Psoas muscle (tissue), 8 donors: ENCODE data around the gene MRPL1. TPM values are rescaled to one million over a fixed set of nuclear protein-coding genes. Genes with fewer than 3 reads are reported as not detected.

Experiments
- ATAC-seq, 4 donors: fragments of 200-7000 bp; cut with Tn5 transposase; one replicate each; pipeline ENCODE4 v1.9.1; 2020; ENCODE audit warnings: moderate library complexity in 3 of 4, mild to moderate bottlenecking in 2 of 4
- DNase-seq, 2 donors: peaks; one replicate each; pipeline ENCODE4 v3.0.0-alpha.2; 2020
- H3K27ac ChIP-seq: fragments of 200-600 bp; one replicate; pipeline ENCODE4 v1.8.0; 2022
- H3K27me3 ChIP-seq, 3 donors: fragments of 200-600 bp in 1 of 3; one replicate each; pipeline versions ENCODE4 v1.6.1 to v1.8.0; 2013 to 2022; ENCODE audit warnings: low read length in 2 of 3, mild to moderate bottlenecking in 2 of 3, moderate library complexity in 1 of 3; ENCODE audit not compliant: insufficient read depth in 3 of 3
- H3K36me3 ChIP-seq, 2 donors: fragments of 200-600 bp in 1 of 2; one replicate each; pipeline versions ENCODE4 v1.6.1 to v1.8.0; 2013 to 2022; ENCODE audit warnings: low read depth in 1 of 2, mild to moderate bottlenecking in 1 of 2, moderate library complexity in 1 of 2; ENCODE audit not compliant: insufficient read depth in 1 of 2
- H3K4me1 ChIP-seq: fragments of 200-600 bp; one replicate; pipeline ENCODE4 v1.8.0; 2022
- H3K4me3 ChIP-seq: fragments of 200-600 bp; one replicate; pipeline ENCODE4 v1.8.0; 2022; ENCODE audit warnings: mild to moderate bottlenecking
- H3K9me3 ChIP-seq: fragments of 200-600 bp; one replicate; pipeline ENCODE4 v1.8.0; 2022
- WGBS, 3 donors: extraction: QIAGEN DNeasy Blood & Tissue Kit; methylation state at CpG; one replicate each; pipeline versions ENCODE4 v1.1.6 to v1.1.7; 2013; 5-methylcytosine and 5-hydroxymethylcytosine counted together
- intact Hi-C, 2 donors: fragments of 100-400 bp; cut with DNase I; formaldehyde crosslinking; loops; one replicate each; pipeline versions ENCODE4 v1.11.0 to v1.14.2; 2022
- polyA plus RNA-seq, 3 donors: library from polyadenylated mRNA; stranded (reverse); fragments of 200-250 nt; gene quantifications; one replicate each; pipeline ENCODE4 v1.2.3, GENCODE V29; 2013
- total RNA-seq, 4 donors: library from RNA; stranded (reverse); fragmentation: NEBNext Ultra II Directional in 2 of 4; extraction: Animal tissue kit (Norgen Biotek cat#: 25700) in 2 of 4; gene quantifications; one replicate each; pipeline versions ENCODE4 v1.2.1 to v1.2.4, GENCODE V29; 2021 to 2023
- TF ChIP-seq, protein P1 (sequence below): fragments of 200-600 bp; IDR thresholded peaks from one replicate; pipeline ENCODE4 v1.8.0; 2022; ENCODE audit warnings: antibody characterized with exemption
- donor health status: healthy with polysubstance abuse.
- donor health status: DM: no; HTN: no; CAD: no; lungs with moderate emphysema.
- donor health status: Bipolar disorder and iron deficiency.
- donor health status: healthy.
- donor health status: DM: yes; HTN: yes; CAD: no.
- donor health status: DM: no; HTN: no; CAD: no.
- donor health status: DM: no; HTN: no; CAD: no.
- donor health status: DM: yes; HTN: yes; CAD: no.

The MRPL1 gene
- total and polyA plus RNA-seq, 7 donors, result 28.1 to 64.6 (median 38.3) TPM

DNA sequence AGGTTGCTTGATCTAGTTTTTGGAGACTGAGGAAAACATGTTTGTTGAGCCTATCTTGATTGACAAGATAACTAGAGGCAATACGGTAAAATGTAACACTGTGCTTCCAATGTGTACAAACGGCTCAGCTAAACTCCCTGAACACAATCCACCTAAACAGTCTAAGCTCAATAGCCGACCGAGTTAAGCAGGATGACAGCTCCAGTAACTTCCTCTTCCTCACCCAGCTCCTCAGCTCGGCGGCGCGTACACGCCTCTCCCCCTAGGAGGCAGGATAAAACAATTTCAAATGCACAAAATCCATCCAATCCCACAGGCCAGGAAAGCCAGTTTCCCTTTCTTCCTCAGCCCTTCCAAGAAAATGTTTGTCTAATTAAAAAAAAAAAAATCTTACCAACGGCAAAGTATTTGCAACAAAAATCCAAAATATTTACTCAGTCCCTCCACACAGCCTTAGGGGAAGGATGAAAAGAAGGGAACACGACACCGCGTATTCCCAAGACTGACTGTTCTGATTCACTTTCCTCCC lies 44.5 kb upstream of the MRPL1 start:
- TF ChIP-seq, protein P1, sequence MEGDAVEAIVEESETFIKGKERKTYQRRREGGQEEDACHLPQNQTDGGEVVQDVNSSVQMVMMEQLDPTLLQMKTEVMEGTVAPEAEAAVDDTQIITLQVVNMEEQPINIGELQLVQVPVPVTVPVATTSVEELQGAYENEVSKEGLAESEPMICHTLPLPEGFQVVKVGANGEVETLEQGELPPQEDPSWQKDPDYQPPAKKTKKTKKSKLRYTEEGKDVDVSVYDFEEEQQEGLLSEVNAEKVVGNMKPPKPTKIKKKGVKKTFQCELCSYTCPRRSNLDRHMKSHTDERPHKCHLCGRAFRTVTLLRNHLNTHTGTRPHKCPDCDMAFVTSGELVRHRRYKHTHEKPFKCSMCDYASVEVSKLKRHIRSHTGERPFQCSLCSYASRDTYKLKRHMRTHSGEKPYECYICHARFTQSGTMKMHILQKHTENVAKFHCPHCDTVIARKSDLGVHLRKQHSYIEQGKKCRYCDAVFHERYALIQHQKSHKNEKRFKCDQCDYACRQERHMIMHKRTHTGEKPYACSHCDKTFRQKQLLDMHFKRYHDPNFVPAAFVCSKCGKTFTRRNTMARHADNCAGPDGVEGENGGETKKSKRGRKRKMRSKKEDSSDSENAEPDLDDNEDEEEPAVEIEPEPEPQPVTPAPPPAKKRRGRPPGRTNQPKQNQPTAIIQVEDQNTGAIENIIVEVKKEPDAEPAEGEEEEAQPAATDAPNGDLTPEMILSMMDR, result peak; percentile 55
- H3K4me1 ChIP-seq, result peaks cover 68% of the 10 kb centered on the region
- no peaks in the 10 kb centered on the region for H3K36me3 ChIP-seq
- H3K27me3 ChIP-seq, result no peaks in the 10 kb centered on the region
- intact Hi-C loops, result no loop called here
- ATAC-seq (peak; percentile 43 to 60 (median 52)), DNase-seq (peak; percentile 66 to 81)
- WGBS, 3 donors, result 0 to 1% (median 0%) methylated on average over 13 of the region's 13 CpGs
- peak overlapping the region; percentile 96 for H3K27ac ChIP-seq
- H3K9me3 ChIP-seq, result no peaks in the 10 kb centered on the region
- peak overlapping the region; percentile 86 for H3K4me3 ChIP-seq

DNA sequence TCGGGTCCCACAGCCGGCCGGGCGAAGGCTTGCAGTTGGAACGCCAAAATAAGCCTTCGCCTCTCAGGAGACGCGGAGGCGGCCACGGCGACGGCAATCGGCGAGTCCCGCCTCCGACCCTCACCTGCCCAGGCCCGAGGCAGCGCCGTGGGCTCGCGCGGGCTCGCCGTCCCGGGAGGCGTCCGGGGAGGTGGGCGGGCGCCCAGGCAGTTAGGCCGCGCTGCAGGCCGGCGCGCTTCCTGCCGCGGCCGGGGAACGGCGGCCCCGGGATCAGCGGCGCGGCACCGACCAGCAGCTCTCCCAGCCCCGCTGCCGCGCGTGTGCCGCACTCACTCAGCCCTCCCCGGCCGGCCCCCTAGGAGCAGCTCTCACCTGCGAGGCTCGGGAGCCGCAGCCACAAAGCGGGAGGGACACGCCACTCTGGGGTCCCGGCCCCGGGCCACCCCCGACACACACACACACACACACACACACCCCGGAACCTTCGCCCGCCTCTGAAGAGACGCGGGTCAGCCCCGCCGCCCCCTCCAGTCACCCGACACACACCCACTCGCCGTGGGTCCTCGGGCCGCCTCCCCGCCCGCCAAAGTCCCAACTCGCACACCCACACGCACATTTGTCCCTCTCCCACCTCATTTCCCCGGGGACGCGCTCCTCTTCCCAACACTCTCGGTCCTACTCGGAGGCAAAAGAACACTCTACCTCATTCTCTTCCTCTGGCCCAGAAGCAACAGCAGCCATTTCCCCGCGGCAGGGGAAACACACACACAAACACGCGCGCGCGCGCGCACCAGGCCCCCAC lies 43.8 kb upstream of the MRPL1 start, which contains the start of gene CNOT6L:
Gene CNOT6L (minus strand): TSS at position 767 of the 802 bp plus-strand sequence. CDS start 60 bp downstream, at position 707.
- peak within 1 kb of the TSS; percentile 96 for H3K27ac ChIP-seq
- ATAC-seq (peak; percentile 57 to 68 (median 60)), DNase-seq (peak; percentile 76 to 85)
- 0 to 1% (median 0%) methylated on average over 52 to 89 of the region's 89 CpGs for WGBS, 3 donors
- peaks cover 62% of the 10 kb centered on the region for H3K4me1 ChIP-seq
- intact Hi-C loops, result no loop called here
- no peaks in the 10 kb centered on the region for H3K27me3 ChIP-seq
- H3K4me3 ChIP-seq, result peak within 1 kb of the TSS; percentile 86
- no peaks in the 10 kb centered on the region for H3K36me3 ChIP-seq
- no peaks in the 10 kb centered on the region for H3K9me3 ChIP-seq
- TF ChIP-seq, protein P1, result no peak

GRCh38 chr4:77819404-77819842 lies 43.2 kb upstream of the MRPL1 start:
- ATAC-seq (peak in 3 of 4 donors; percentile 8 to 25 (median 8)), DNase-seq (no peak)
- 0 to 1% (median 0%) methylated on average over 5 to 66 of the region's 66 CpGs for WGBS, 3 donors
- H3K4me3 ChIP-seq, result peak overlapping the region; percentile 86
- TF ChIP-seq, protein P1, result no peak
- H3K4me1 ChIP-seq, result peaks cover 57% of the 10 kb centered on the region
- no peaks in the 10 kb centered on the region for H3K27me3 ChIP-seq
- H3K36me3 ChIP-seq, result no peaks in the 10 kb centered on the region
- peak overlapping the region; percentile 96 for H3K27ac ChIP-seq
- intact Hi-C loops, result no loop called here
- H3K9me3 ChIP-seq, result no peaks in the 10 kb centered on the region

DNA sequence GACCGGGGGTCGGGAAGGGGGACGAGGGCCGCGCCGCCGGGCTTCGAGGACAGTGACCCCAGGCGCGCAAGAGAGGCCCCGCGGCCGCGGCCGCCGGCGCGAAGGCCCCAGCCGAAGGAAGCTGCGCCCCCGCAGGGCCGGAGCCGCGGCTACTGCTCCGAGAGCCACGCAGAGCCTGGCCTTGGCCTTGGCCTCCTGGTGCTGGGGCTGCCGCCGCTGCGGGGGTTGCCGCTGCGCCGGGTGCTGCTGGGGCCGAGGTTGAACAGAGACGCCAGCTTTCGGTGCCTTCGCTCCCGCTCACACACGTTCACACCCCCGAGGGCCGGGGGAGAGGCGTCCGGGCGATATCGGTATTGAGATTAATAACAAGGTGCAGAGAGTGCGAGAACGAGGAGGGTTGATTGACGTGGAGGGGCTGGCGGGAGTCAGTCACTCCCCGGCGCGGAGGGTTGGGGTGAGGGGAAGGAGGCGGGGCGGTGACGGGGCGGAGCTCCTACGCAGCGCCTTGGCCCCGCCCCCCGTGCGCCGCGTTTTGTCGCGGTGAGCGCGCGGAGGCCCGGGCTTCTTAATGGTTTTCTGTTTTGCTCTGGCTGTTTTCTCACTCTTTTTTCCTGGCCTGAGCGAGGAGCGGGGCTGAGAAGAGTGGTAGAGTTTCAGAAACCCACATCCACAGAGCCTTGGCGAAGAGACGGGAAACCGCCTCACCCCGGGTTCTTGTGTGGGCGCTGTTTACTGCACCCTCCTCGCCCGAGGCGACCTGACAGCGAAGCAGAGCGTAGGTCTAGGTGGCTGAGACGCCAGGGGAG lies 42.6 kb upstream of the MRPL1 start:
- Histone ChIP-seq H3K9me3 (no peaks in the 10 kb centered on the region), H3K4me1 (peaks cover 51% of the 10 kb centered on the region), H3K4me3 (peak overlapping the region; percentile 86), H3K27ac (peak overlapping the region; percentile 96), H3K36me3 (no peaks in the 10 kb centered on the region), H3K27me3 (no peaks in the 10 kb centered on the region)
- intact Hi-C loops, result loop anchor here (1.0 to 5.0 kb wide), 3 partner anchors 37 to 43 kb away; partner anchors contain the start of gene MRPL1 (in 1 of the 2)
- TF ChIP-seq, protein P1, result no peak
- DNase-seq (peak; percentile 92 to 96), ATAC-seq (peak; percentile 93 to 96 (median 95))
- 0% methylated on average over 53 to 81 of the region's 81 CpGs for WGBS, 3 donors
